ENCODE data around the gene RIPK4. TPM values are rescaled to one million over a fixed set of nuclear protein-coding genes. Genes with fewer than 3 reads are reported as not detected.
A peak's percentile ranks its signal among the peaks of the same experiment; 100 is the strongest.
"Not testable (repeated sequence)": the region's sequence is repeated elsewhere in the genome, so short reads cannot be mapped to it uniquely, and the experiment has no call there.

RIPK4 gene
- total RNA-seq, 1 experiment from 2014 or later, result 252 TPM

DNA sequence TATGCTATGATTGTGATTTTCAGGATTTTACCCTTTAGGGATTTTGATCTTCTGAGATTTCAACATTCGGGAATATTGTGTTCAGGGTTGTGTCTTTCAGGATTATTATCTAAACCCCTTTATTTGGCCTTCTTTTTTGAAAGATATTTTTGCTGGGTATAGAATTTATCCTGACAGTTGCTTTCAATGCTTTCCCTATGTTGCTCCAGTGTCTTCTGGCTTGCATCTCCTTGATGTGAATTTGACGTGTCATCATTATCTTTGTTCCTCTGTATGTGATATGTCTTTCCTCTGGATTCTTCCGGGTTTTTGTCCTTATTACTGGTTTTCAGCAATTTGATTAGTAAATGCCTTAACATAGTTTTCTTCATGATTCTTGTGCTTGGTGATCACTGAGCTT lies 25.9 kb upstream of the RIPK4 start:
- Histone ChIP-seq H3K9me2 (replicated peaks; ENCODE audit: low read length) (no peaks in the 10 kb centered on the region), H3K79me2 (ENCODE audit: low read length) (no peaks in the 10 kb centered on the region), H3K9me3 (ENCODE audit: low read length) (peaks cover 4% of the 10 kb centered on the region; the same call in 1 of the 2 replicates), H3K9ac (ENCODE audit: low read length) (no peak overlapping the region), H4K20me1 (ENCODE audit: low read length) (no peaks in the 10 kb centered on the region), H3K4me3 (ENCODE audit: low read length) (no peak overlapping the region), H3K27ac (ENCODE audit: low read length) (no peak overlapping the region), H3K4me2 (ENCODE audit: low read length) (no peak overlapping the region), H3K4me1 (ENCODE audit: insufficient read depth, low read length) (peaks cover 7% of the 10 kb centered on the region; the same call in 1 of the 2 replicates), H3F3A (ENCODE audit: low read length, unreplicated experiment) (no peaks in the 10 kb centered on the region), H3K36me3 (ENCODE audit: low read depth, low read length) (no peaks in the 10 kb centered on the region), H2AFZ (ENCODE audit: low read length) (no peak overlapping the region), H3K27me3 (ENCODE audit: low read length) (no peaks in the 10 kb centered on the region)
- no TSS peak for BruUV-seq (replicated peaks)
- no peak for DNase-seq
- CTCF ChIA-PET, result no interaction called here
- ATAC-seq, result no peak
- TF ChIP-seq, protein P1, sequence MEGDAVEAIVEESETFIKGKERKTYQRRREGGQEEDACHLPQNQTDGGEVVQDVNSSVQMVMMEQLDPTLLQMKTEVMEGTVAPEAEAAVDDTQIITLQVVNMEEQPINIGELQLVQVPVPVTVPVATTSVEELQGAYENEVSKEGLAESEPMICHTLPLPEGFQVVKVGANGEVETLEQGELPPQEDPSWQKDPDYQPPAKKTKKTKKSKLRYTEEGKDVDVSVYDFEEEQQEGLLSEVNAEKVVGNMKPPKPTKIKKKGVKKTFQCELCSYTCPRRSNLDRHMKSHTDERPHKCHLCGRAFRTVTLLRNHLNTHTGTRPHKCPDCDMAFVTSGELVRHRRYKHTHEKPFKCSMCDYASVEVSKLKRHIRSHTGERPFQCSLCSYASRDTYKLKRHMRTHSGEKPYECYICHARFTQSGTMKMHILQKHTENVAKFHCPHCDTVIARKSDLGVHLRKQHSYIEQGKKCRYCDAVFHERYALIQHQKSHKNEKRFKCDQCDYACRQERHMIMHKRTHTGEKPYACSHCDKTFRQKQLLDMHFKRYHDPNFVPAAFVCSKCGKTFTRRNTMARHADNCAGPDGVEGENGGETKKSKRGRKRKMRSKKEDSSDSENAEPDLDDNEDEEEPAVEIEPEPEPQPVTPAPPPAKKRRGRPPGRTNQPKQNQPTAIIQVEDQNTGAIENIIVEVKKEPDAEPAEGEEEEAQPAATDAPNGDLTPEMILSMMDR (conservative IDR thresholded peaks at IDR 0.05; ENCODE audit: low read depth, low read length), result no peak
- no peak for TF ChIP-seq EZH2 (IDR thresholded peaks at IDR 0.05; ENCODE audit: low read length, unreplicated experiment)
- TF ChIP-seq EZH2phosphoT487 (IDR thresholded peaks at IDR 0.05; ENCODE audit: borderline replicate concordance, low read length), result no peak
- intact Hi-C loops (cut with micrococcal nuclease), result no loop called here
- POLR2A ChIA-PET (ENCODE audit: unreplicated experiment), result interaction anchor here (0.6 kb wide), 1 partner anchor 315 kb away, joined by 3 read pairs; no protein-coding TSS in a partner anchor

DNA sequence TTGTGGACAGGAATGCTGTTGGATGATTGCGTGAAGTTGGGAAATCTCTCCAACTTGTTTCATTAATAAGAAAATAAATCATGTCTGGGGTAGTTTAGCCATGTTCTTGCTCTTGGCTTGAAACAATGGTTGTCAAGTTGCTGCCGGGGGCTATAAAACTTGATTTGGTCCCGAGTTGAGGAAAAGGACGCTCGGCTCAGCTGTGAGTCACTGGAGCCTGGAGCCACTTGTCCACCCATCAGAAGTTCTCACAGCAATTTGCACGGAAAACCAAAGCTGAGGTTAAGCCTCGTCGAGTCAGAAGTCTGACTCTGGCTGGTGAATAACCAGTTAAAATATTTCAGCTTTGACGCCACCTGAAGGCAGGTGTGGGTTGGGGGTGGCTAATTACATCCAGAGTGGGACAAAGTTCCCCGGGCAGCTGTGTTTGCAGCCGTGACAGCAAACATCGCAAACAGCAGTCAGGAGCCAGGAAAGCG lies 19.7 kb upstream of the RIPK4 start:
- Histone ChIP-seq H3K9ac (ENCODE audit: low read length) (peak overlapping the region; percentile 92), H3K9me2 (replicated peaks; ENCODE audit: low read length) (no peaks in the 10 kb centered on the region), H3K27ac (ENCODE audit: low read length) (peak overlapping the region; percentile 97), H4K20me1 (ENCODE audit: low read length) (no peaks in the 10 kb centered on the region), H3K4me2 (ENCODE audit: low read length) (peak overlapping the region; percentile 75), H3K36me3 (ENCODE audit: low read depth, low read length) (no peaks in the 10 kb centered on the region), H3F3A (ENCODE audit: low read length, unreplicated experiment) (peaks cover 3% of the 10 kb centered on the region), H3K4me3 (ENCODE audit: low read length) (peak overlapping the region; percentile 42; the same call in 1 of the 2 replicates), H3K79me2 (ENCODE audit: low read length) (peaks cover 12% of the 10 kb centered on the region), H3K27me3 (ENCODE audit: low read length) (no peaks in the 10 kb centered on the region), H3K9me3 (ENCODE audit: low read length) (no peaks in the 10 kb centered on the region), H2AFZ (ENCODE audit: low read length) (no peak overlapping the region), H3K4me1 (ENCODE audit: insufficient read depth, low read length) (peaks cover 61% of the 10 kb centered on the region)
- TF ChIP-seq EZH2phosphoT487 (IDR thresholded peaks at IDR 0.05; ENCODE audit: borderline replicate concordance, low read length) (no peak), EZH2 (IDR thresholded peaks at IDR 0.05; ENCODE audit: low read length, unreplicated experiment) (no peak)
- TF ChIP-seq, protein P1 (conservative IDR thresholded peaks at IDR 0.05; ENCODE audit: low read depth, low read length), result no peak
- no TSS peak for BruUV-seq (replicated peaks)
- peak; percentile 99 for DNase-seq
- ChIA-PET POLR2A (ENCODE audit: unreplicated experiment) (interaction anchor here (0.6 to 1.1 kb wide), 11 partner anchors 10 to 326 kb away, joined by 3 to 9 read pairs (median 4); no protein-coding TSS in a partner anchor), CTCF (interaction anchor here (0.7 to 2.1 kb wide), 4 partner anchors 18 to 174 kb away, joined by 4 to 16 read pairs (median 9); no protein-coding TSS in a partner anchor)
- intact Hi-C loops (cut with micrococcal nuclease), result loop anchor here (1.0 kb wide), 1 partner anchor 31 kb away; no protein-coding TSS in a partner anchor
- ATAC-seq, result peak; percentile 60

DNA sequence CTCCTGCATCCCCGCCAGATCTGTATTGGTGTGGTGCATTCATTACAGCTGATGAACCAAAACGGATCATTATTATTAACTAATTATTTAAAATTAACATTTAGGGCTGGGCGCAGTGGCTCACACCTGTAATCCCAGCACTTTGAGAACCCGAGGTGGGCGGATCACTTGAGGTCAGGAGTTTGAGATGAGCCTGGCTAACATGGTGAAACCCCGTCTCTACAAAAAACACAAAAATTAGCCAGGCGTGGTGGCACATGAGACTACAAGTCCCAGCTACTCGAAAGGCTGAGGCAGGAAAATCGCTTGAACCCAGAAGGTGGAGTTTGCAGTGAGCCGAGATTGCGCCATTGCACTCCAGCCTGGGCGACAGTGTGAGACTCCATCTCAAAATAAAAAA lies 18.4 kb upstream of the RIPK4 start:
- DNase-seq; H2AFZ ChIP-seq (ENCODE audit: low read length); BruUV-seq (replicated peaks); H3F3A ChIP-seq (ENCODE audit: low read length, unreplicated experiment); ATAC-seq; intact Hi-C loops (cut with micrococcal nuclease); POLR2A ChIA-PET (ENCODE audit: unreplicated experiment); H3K36me3 ChIP-seq (ENCODE audit: low read depth, low read length); H3K27me3 ChIP-seq (ENCODE audit: low read length); H3K9me3 ChIP-seq (ENCODE audit: low read length); H4K20me1 ChIP-seq (ENCODE audit: low read length); H3K4me3 ChIP-seq (ENCODE audit: low read length); H3K9me2 ChIP-seq (replicated peaks; ENCODE audit: low read length): not testable (repeated sequence)
- Histone ChIP-seq H3K27ac (ENCODE audit: low read length) (peak overlapping the region; percentile 97), H3K4me2 (ENCODE audit: low read length) (peak overlapping the region; percentile 75; the same call in 1 of the 2 replicates), H3K79me2 (ENCODE audit: low read length) (peaks cover 12% of the 10 kb centered on the region), H3K4me1 (ENCODE audit: insufficient read depth, low read length) (peaks cover 72% of the 10 kb centered on the region), H3K9ac (ENCODE audit: low read length) (peak overlapping the region; percentile 92)
- CTCF ChIA-PET, result interaction anchor here (0.6 to 2.1 kb wide), 2 partner anchors 32 to 158 kb away, joined by 4 to 16 read pairs; no protein-coding TSS in a partner anchor
